ENCODE data around the gene PEX7.

PEX7 gene

DNA sequence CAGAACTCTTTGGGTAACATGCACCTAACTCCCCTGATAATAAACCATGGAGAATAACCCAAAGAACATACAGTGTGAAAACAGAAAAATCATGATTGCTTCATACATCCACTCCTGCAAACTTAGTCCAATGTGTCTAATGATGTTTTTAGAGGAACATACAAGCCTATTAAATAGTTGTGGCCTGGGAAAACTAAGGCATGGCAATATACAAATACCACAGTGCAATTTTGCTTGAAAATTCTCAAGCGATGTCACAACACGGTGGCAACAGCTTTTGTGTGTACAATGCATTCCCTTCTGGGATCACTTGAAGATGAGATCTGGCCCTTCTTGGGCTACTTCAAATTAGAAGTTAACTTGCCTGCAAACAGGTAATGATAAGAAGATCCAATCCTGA is 46.8 kb upstream of the PEX7 start:
- TF ChIP-seq, protein P1, sequence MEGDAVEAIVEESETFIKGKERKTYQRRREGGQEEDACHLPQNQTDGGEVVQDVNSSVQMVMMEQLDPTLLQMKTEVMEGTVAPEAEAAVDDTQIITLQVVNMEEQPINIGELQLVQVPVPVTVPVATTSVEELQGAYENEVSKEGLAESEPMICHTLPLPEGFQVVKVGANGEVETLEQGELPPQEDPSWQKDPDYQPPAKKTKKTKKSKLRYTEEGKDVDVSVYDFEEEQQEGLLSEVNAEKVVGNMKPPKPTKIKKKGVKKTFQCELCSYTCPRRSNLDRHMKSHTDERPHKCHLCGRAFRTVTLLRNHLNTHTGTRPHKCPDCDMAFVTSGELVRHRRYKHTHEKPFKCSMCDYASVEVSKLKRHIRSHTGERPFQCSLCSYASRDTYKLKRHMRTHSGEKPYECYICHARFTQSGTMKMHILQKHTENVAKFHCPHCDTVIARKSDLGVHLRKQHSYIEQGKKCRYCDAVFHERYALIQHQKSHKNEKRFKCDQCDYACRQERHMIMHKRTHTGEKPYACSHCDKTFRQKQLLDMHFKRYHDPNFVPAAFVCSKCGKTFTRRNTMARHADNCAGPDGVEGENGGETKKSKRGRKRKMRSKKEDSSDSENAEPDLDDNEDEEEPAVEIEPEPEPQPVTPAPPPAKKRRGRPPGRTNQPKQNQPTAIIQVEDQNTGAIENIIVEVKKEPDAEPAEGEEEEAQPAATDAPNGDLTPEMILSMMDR (IDR thresholded peaks at IDR 0.05; ENCODE audit: insufficient read depth, low read length, poor library complexity, severe bottlenecking): no peak
- Histone ChIP-seq H3K4me3 (replicated peaks; ENCODE audit: low read depth, low read length) (no peak overlapping the region), H3K36me3 (ENCODE audit: control insufficient read depth, insufficient read depth, low read length) (no peaks in the 10 kb centered on the region; the same call in 1 of the 2 replicates), H3K27me3 (replicated peaks; ENCODE audit: control insufficient read depth, insufficient read depth, low read length) (no peaks in the 10 kb centered on the region)
- DNase-seq (ENCODE audit: extremely low read depth, insufficient read length): no peak

DNA sequence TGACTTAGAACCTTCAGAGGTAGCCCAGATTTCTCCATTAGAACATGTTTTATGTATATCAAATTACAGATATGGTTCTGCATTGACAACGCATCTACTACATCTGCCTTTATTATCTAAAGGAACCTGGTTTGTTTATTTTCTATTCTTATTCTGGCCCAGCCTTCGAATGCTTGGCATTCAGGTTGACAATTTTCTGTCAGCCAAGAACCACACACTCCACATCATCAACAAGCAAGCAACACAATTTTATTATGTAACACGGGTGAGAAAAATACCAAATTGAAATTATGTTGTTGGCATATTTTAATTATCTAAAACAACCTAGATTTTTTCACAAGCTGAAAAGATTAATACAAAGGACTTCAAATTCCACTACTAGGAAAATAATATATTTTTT is 44.7 kb upstream of the PEX7 start:
- DNase-seq (ENCODE audit: extremely low read depth, insufficient read length): no peak
- H3K36me3 ChIP-seq (ENCODE audit: control insufficient read depth, insufficient read depth, low read length): peaks cover 2% of the 10 kb centered on the region; the same call in 1 of the 2 replicates
- no peak overlapping the region for H3K4me3 ChIP-seq (replicated peaks; ENCODE audit: low read depth, low read length)
- no peaks in the 10 kb centered on the region for H3K27me3 ChIP-seq (replicated peaks; ENCODE audit: control insufficient read depth, insufficient read depth, low read length)
- TF ChIP-seq, protein P1 (IDR thresholded peaks at IDR 0.05; ENCODE audit: insufficient read depth, low read length, poor library complexity, severe bottlenecking): no peak

DNA sequence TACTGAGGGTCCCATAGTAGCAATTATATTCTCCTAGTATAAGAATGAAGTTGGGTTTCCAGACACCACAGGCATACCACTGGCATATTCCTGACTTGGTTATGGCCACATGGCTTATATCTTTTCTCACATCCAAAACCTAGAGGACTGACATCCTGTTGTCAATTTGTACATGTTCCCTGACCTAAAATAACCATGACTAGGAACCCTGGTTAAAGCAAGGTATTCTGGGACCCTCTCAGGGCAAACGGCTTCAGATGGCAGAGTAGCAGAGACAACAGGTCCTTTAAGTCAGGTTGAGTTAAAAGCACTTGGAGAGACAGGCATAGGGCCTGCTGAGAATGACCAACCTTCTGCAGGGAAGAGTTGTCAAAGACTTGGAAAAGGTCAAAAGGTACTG is 42.7 kb upstream of the PEX7 start:
- TF ChIP-seq, protein P1 (IDR thresholded peaks at IDR 0.05; ENCODE audit: insufficient read depth, low read length, poor library complexity, severe bottlenecking): no peak
- Histone ChIP-seq H3K4me3 (replicated peaks; ENCODE audit: low read depth, low read length) (no peak overlapping the region), H3K27me3 (replicated peaks; ENCODE audit: control insufficient read depth, insufficient read depth, low read length) (no peaks in the 10 kb centered on the region), H3K36me3 (ENCODE audit: control insufficient read depth, insufficient read depth, low read length) (peaks cover 5% of the 10 kb centered on the region; the same call in 1 of the 2 replicates)
- DNase-seq (ENCODE audit: extremely low read depth, insufficient read length): no peak

DNA sequence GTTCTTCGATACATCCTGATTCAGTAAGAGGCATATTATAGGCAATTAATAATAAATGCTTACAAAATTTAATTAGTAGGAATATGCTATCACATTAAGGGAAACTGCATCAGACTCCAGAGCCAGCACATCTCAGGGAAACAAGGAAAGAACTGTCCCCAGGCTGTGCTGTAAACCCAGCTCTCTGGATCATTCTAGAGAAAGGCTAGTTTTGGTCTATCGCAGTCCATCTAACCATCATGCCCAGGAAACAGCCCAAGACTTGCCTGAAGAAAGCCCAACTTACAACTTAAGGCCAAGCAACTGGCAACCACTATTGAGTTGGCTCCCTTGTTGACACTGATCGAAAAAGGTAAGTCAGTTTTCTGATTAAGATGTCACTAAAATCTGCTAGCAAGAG is 41.4 kb upstream of the PEX7 start:
- DNase-seq (ENCODE audit: extremely low read depth, insufficient read length): no peak
- H3K27me3 ChIP-seq (replicated peaks; ENCODE audit: control insufficient read depth, insufficient read depth, low read length): no peaks in the 10 kb centered on the region
- peaks cover 7% of the 10 kb centered on the region; the same call in 1 of the 2 replicates for H3K36me3 ChIP-seq (ENCODE audit: control insufficient read depth, insufficient read depth, low read length)

DNA sequence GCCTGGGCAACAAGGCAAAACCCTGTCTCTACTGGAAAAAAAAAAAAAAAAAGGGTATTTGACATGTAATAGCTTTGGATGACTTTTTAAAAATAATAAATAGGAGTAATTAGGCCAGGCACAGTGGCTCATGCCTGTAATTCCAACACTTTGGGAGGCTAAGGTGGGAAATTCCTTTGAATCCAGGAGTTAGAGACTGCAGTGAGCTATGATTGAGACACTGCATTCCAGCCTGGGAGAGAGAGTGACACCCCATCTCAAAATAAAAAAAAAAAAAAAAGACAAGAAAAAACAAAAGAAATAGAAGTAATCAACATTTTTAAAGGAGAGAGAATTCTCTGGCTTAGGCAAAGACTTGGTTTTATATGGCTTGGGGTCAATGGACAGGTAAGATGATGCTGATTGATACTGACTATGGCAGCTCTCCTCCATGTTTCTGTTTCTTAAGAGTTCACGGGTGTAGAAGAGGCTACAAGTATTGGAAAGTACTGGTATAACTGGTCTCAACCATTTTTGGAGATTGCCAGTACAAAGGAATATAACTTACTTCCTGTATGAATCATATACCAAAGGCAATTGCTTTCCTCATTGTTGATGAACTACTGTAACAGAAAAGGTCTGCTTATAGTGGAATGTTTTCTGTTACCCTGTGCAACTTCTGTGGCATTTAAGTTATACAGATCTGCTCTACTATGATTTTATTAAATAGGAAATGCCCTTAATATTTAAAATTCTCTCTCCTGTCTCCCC is 40.2 kb upstream of the PEX7 start:
- H3K27me3 ChIP-seq (replicated peaks; ENCODE audit: control insufficient read depth, insufficient read depth, low read length): no peaks in the 10 kb centered on the region
- TF ChIP-seq, protein P1 (IDR thresholded peaks at IDR 0.05; ENCODE audit: insufficient read depth, low read length, poor library complexity, severe bottlenecking): no peak
- H3K4me3 ChIP-seq (replicated peaks; ENCODE audit: low read depth, low read length): no peak overlapping the region
- H3K36me3 ChIP-seq (ENCODE audit: control insufficient read depth, insufficient read depth, low read length): peaks cover 7% of the 10 kb centered on the region; the same call in 1 of the 2 replicates
- DNase-seq (ENCODE audit: extremely low read depth, insufficient read length): no peak

More for the DNA sequence above, 41.4 kb upstream of the PEX7 start:
- TF ChIP-seq, protein P1 (IDR thresholded peaks at IDR 0.05; ENCODE audit: insufficient read depth, low read length, poor library complexity, severe bottlenecking): no peak
- H3K4me3 ChIP-seq (replicated peaks; ENCODE audit: low read depth, low read length): no peak overlapping the region

Measured in GM06990 (cell line).